HepG2 (cell line): ENCODE results near the gene GATA3. TPM values are rescaled to one million over a fixed set of nuclear protein-coding genes. Genes with fewer than 3 reads are reported as not detected.

Source experiments
- ATRX ChIP-seq: sonication (generic); formaldehyde crosslinking; IDR thresholded peaks from 2 replicates; pipeline ENCODE4 v1.4.0; 2020; ENCODE audit warnings: missing genetic modification reagents, borderline replicate concordance
- EZH2 ChIP-seq: conservative IDR thresholded peaks from 2 replicates; pipeline ENCODE4 v1.6.1; 2012; ENCODE audit warnings: mild to moderate bottlenecking, low read depth, low read length, moderate library complexity
- FOSL1 ChIP-seq: sonication (generic); formaldehyde crosslinking; IDR thresholded peaks from 2 replicates; pipeline ENCODE4 v1.9.0; 2021; ENCODE audit warnings: missing genetic modification reagents, borderline replicate concordance
- FOXK1 ChIP-seq: sonication (generic); formaldehyde crosslinking; IDR thresholded peaks from 2 replicates; pipeline ENCODE4 v1.4.0; 2020; ENCODE audit warnings: low read depth, missing genetic modification reagents, borderline replicate concordance
- GABPB1 ChIP-seq: IDR thresholded peaks from 2 replicates; pipeline ENCODE4 v1.6.1; 2016; ENCODE audit warnings: mild to moderate bottlenecking, missing genetic modification reagents, moderate library complexity, missing compliant biosample characterization
- HDAC6 ChIP-seq: fragments of 200-600 bp; sonication (generic); IDR thresholded peaks from 2 replicates; pipeline ENCODE4 v1.7.0; 2017; ENCODE audit warnings: mild to moderate bottlenecking, antibody characterized with exemption, low read length, low read depth
- HNRNPUL1 ChIP-seq: fragments of 200-400 bp; formaldehyde crosslinking; IDR thresholded peaks from 2 replicates; pipeline ENCODE4 v1.6.1; 2017; ENCODE audit warnings: low read depth, mild to moderate bottlenecking, low read length, moderate library complexity
- MTF2 ChIP-seq: sonication (generic); formaldehyde crosslinking; IDR thresholded peaks from 2 replicates; pipeline ENCODE4 v1.5.0; 2020; ENCODE audit warnings: missing genetic modification reagents, borderline replicate concordance
- MXD4 ChIP-seq: IDR thresholded peaks from 2 replicates; pipeline ENCODE4 v1.6.1; 2016; ENCODE audit warnings: mild to moderate bottlenecking, missing biosample characterization, missing genetic modification reagents
- NRL ChIP-seq: sonication (generic); formaldehyde crosslinking; IDR thresholded peaks from 2 replicates; pipeline ENCODE4 v1.5.0; 2020; ENCODE audit warnings: missing genetic modification reagents, mild to moderate bottlenecking, moderate library complexity, borderline replicate concordance
- PHF8 ChIP-seq: sonication (generic); formaldehyde crosslinking; IDR thresholded peaks from 2 replicates; pipeline ENCODE4 v1.5.0; 2020; ENCODE audit warnings: missing genetic modification reagents
- RORA ChIP-seq: sonication (generic); formaldehyde crosslinking; IDR thresholded peaks from 2 replicates; pipeline ENCODE4 v1.5.0; 2020; ENCODE audit warnings: mild to moderate bottlenecking, missing genetic modification reagents, moderate library complexity
- SIN3A ChIP-seq: IDR thresholded peaks from 2 replicates; pipeline ENCODE4 v1.6.1; 2011; ENCODE audit warnings: low read depth, mild to moderate bottlenecking, control low read depth, low read length, borderline replicate concordance
- SP4 ChIP-seq: sonication (generic); formaldehyde crosslinking; IDR thresholded peaks from 2 replicates; pipeline ENCODE4 v1.8.1; 2023; ENCODE audit warnings: mild to moderate bottlenecking, missing genetic modification reagents
- ZIK1 ChIP-seq: sonication (generic); formaldehyde crosslinking; IDR thresholded peaks from 2 replicates; pipeline ENCODE4 v1.5.0; 2020; ENCODE audit warnings: mild to moderate bottlenecking, low read depth, missing genetic modification reagents, borderline replicate concordance
- ZNF205 ChIP-seq: IDR thresholded peaks from 2 replicates; pipeline ENCODE4 v1.6.1; 2018; ENCODE audit warnings: missing biosample characterization, missing genetic modification reagents
- ZNF225 ChIP-seq: sonication (generic); formaldehyde crosslinking; IDR thresholded peaks from 2 replicates; pipeline ENCODE4 v1.4.0; 2020; ENCODE audit warnings: mild to moderate bottlenecking, missing genetic modification reagents
- ZNF235 ChIP-seq: sonication (generic); formaldehyde crosslinking; IDR thresholded peaks from 2 replicates; pipeline ENCODE4 v1.8.1; 2023; ENCODE audit warnings: mild to moderate bottlenecking, missing genetic modification reagents, borderline replicate concordance
- ZNF329 ChIP-seq: sonication (generic); formaldehyde crosslinking; IDR thresholded peaks from 2 replicates; pipeline ENCODE4 v1.9.0; 2021; ENCODE audit warnings: low read depth, mild to moderate bottlenecking, missing genetic modification reagents
- ZNF549 ChIP-seq: sonication (generic); formaldehyde crosslinking; IDR thresholded peaks from 2 replicates; pipeline ENCODE4 v1.5.0; 2020; ENCODE audit warnings: missing genetic modification reagents
- ZNF570 ChIP-seq: sonication (generic); formaldehyde crosslinking; IDR thresholded peaks from 2 replicates; pipeline ENCODE4 v1.4.0; 2020; ENCODE audit warnings: mild to moderate bottlenecking, missing genetic modification reagents, borderline replicate concordance
- ZNF883 ChIP-seq: sonication (generic); formaldehyde crosslinking; IDR thresholded peaks from 2 replicates; pipeline ENCODE4 v1.5.1; 2020; ENCODE audit warnings: mild to moderate bottlenecking, missing genetic modification reagents; ENCODE audit errors: not compliant biosample characterization
- ZSCAN25 ChIP-seq: sonication (generic); formaldehyde crosslinking; IDR thresholded peaks from 2 replicates; pipeline ENCODE4 v1.8.0; 2022; ENCODE audit warnings: mild to moderate bottlenecking, missing genetic modification reagents
- polyA plus RNA-seq, 8 experiments: library from polyadenylated mRNA; depleted of rRNA in 3 of 8; stranded (reverse) in 7 of 8; unstranded in 1 of 8; fragments of >200 nt; fragmentation: Illumina TruSeq in 4 of 8; extraction: Trizol in 4 of 8; gene quantifications; 2 replicates each; pipeline versions ENCODE4 v1.2.1 to v1.2.3, GENCODE V29; 2011 to 2016; ENCODE audit warnings: low read depth in 4 of 8, missing spikeins in 1 of 8, mixed read lengths in 1 of 8; ENCODE audit not compliant: insufficient read depth in 1 of 8
- total RNA-seq, 5 experiments: library from RNA; depleted of rRNA; stranded (reverse); fragments of >200 nt; fragmentation: Illumina TruSeq; extraction: Trizol; gene quantifications; 2 replicates each; pipeline ENCODE4 v1.2.3, GENCODE V29; 2016; ENCODE audit warnings: low read depth in 1 of 5
- TF ChIP-seq, protein P1 (sequence below): sonication (generic); formaldehyde crosslinking; IDR thresholded peaks from 2 replicates; pipeline ENCODE4 v1.5.1; 2020; ENCODE audit warnings: missing genetic modification reagents, mild to moderate bottlenecking, borderline replicate concordance
- TF ChIP-seq, protein P2 (sequence below): sonication (generic); formaldehyde crosslinking; IDR thresholded peaks from 2 replicates; pipeline ENCODE4 v1.5.0; 2020; ENCODE audit warnings: mild to moderate bottlenecking, missing genetic modification reagents
- TF ChIP-seq, protein P3 (sequence below): sonication (generic); formaldehyde crosslinking; IDR thresholded peaks from 2 replicates; pipeline ENCODE4 v1.9.0; 2021; ENCODE audit warnings: missing genetic modification reagents, mild to moderate bottlenecking, borderline replicate concordance

GATA3 gene
- total and polyA plus RNA-seq, 2 of the 13 experiments (the other 11 are each of a cell fraction or from before 2014, with no cell fraction given), result not detected

DNA sequence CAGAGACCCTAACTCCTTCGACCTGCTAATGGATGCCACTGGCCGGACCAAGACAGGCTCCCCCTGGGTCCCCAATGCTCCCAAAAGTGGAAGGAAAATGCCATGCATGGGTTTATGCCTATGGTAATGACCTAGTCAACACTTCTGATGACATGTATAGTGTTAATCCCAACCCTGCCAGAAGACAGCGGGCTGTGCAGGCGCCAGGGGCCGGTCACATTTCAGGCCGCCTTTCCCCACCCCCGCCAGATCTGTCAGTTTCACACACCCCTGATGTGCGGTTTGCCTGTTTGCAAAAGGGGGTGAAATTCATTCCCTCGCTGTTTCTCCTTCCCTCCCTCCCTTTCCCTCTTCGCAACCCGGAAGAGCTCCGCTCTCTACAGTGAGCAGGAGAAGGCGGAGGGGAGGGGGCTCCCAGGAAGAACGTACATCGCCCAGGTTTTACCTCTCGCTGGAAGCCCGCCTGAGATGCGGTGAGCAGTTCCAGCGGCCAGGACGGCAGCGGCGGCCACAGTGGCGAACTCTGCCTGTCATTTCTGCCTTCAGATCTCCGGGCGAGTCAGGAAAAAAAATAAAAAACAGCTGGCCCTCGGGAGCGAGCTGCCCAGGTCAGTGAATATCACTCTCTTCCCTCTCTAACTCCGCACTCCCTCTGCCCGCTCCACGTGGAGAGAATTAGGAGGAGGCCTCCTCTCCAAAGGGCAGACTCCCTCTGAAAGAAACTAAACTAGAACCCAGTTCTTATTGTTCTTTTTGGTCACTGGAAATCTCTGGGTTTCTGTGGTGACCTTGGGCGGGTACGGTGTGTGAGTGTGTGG lies 9.4 kb upstream of the GATA3 start (continued):
- no peak for TF ChIP-seq FOXK1
- no peak for TF ChIP-seq ZNF549 (CRISPR knock-in tag)
- TF ChIP-seq, protein P1, sequence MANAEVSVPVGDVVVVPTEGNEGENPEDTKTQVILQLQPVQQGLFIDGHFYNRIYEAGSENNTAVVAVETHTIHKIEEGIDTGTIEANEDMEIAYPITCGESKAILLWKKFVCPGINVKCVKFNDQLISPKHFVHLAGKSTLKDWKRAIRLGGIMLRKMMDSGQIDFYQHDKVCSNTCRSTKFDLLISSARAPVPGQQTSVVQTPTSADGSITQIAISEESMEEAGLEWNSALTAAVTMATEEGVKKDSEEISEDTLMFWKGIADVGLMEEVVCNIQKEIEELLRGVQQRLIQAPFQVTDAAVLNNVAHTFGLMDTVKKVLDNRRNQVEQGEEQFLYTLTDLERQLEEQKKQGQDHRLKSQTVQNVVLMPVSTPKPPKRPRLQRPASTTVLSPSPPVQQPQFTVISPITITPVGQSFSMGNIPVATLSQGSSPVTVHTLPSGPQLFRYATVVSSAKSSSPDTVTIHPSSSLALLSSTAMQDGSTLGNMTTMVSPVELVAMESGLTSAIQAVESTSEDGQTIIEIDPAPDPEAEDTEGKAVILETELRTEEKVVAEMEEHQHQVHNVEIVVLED, result no peak
- no peak for TF ChIP-seq ZNF570 (CRISPR knock-in tag)
- TF ChIP-seq, protein P2, sequence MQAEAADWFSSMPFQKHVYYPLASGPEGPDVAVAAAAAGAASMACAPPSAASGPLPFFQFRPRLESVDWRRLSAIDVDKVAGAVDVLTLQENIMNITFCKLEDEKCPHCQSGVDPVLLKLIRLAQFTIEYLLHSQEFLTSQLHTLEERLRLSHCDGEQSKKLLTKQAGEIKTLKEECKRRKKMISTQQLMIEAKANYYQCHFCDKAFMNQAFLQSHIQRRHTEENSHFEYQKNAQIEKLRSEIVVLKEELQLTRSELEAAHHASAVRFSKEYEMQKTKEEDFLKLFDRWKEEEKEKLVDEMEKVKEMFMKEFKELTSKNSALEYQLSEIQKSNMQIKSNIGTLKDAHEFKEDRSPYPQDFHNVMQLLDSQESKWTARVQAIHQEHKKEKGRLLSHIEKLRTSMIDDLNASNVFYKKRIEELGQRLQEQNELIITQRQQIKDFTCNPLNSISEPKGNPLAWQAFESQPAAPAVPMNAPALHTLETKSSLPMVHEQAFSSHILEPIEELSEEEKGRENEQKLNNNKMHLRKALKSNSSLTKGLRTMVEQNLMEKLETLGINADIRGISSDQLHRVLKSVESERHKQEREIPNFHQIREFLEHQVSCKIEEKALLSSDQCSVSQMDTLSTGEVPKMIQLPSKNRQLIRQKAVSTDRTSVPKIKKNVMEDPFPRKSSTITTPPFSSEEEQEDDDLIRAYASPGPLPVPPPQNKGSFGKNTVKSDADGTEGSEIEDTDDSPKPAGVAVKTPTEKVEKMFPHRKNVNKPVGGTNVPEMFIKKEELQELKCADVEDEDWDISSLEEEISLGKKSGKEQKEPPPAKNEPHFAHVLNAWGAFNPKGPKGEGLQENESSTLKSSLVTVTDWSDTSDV, result no peak
- no peak for TF ChIP-seq PHF8 (CRISPR knock-in tag)
- TF ChIP-seq EZH2, result peak; percentile 59
- TF ChIP-seq ATRX (CRISPR knock-in tag), result no peak
- TF ChIP-seq ZNF329 (CRISPR knock-in tag), result no peak
- TF ChIP-seq FOSL1 (CRISPR knock-in tag), result no peak
- TF ChIP-seq MXD4 (CRISPR knock-in tag), result no peak
- TF ChIP-seq ZNF235, result no peak
- no peak for TF ChIP-seq SP4 (CRISPR knock-in tag)
- TF ChIP-seq GABPB1 (CRISPR knock-in tag), result peak; percentile 44
- 0 out of 2 replicates have a peak, but pooled peaks have one; percentile 20 for TF ChIP-seq NRL (CRISPR knock-in tag)
- TF ChIP-seq ZSCAN25 (CRISPR knock-in tag), result no peak
- no peak for TF ChIP-seq HNRNPUL1
- TF ChIP-seq ZIK1, result no peak
- TF ChIP-seq RORA (CRISPR knock-in tag), result no peak
- no peak for TF ChIP-seq ZNF205
- TF ChIP-seq HDAC6, result no peak
- no peak for TF ChIP-seq ZNF225 (CRISPR knock-in tag)
- TF ChIP-seq MTF2 (CRISPR knock-in tag), result peak; percentile 78; the same call in 1 of the 2 replicates
- TF ChIP-seq SIN3A, result no peak
- TF ChIP-seq, protein P3, sequence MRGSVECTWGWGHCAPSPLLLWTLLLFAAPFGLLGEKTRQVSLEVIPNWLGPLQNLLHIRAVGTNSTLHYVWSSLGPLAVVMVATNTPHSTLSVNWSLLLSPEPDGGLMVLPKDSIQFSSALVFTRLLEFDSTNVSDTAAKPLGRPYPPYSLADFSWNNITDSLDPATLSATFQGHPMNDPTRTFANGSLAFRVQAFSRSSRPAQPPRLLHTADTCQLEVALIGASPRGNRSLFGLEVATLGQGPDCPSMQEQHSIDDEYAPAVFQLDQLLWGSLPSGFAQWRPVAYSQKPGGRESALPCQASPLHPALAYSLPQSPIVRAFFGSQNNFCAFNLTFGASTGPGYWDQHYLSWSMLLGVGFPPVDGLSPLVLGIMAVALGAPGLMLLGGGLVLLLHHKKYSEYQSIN, result no peak
- no peak for TF ChIP-seq ZNF883
